CD4-positive, alpha-beta T cell treated with Interleukin-15 for 1 hour (primary cell): ENCODE results near the gene FUT8.

ENCODE experiments used
- DNase-seq: peaks from one replicate; pipeline ENCODE4 v3.0.0-alpha.2; 2020

The FUT8 gene

DNA sequence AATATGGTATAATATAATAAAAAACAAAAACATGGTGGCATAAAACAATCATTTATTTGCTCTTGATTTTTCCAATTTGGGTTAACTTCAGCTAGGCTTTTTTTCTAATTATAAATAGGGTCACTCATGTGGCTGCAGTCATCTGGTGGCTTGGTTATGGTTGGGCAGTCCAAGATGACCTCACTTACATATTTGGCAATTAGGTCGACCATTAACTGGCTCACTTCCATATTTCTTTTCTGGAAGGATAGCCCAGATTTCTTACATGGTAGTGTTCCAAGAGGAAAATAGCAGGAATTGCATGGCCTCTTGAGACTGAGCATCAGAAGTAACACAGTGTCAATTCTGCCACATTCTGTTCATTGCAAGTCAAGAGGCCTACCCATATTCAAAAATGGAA is 153.4 kb downstream of the FUT8 start:
- DNase-seq: no peak

DNA sequence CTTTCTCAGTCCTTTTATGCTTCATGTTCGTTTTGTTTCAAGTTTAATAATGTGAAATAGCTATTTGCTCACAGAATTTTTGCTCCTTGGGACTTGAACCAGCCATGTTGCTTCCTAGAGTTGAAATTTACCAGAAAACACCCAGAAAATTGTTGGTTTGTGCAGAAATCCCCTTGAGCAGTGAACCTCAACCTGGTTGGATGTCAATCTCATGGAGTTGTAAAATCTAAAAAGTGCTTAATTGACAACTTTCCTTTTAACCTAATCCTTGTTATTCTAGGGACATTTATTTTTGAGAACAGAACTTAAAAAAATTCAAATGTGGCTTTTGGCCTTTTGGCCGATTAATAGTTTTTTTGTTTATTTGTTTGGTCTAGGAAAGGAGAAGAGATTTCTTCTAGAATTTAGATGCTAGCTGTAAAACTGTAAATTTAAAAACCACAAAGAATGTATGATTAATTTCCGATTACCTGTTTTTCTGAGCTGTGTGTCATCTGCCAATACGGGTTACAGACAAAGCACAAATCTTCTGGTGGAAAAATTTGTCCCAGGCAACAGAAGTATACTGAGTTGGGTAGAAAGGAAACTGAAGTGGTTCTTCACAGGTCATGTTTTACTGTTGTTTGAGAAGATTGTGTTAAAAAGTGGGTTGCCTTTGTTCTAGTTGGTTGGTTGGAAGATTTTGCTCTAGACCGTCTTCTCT is 154.4 kb downstream of the FUT8 start:
- no peak for DNase-seq

DNA sequence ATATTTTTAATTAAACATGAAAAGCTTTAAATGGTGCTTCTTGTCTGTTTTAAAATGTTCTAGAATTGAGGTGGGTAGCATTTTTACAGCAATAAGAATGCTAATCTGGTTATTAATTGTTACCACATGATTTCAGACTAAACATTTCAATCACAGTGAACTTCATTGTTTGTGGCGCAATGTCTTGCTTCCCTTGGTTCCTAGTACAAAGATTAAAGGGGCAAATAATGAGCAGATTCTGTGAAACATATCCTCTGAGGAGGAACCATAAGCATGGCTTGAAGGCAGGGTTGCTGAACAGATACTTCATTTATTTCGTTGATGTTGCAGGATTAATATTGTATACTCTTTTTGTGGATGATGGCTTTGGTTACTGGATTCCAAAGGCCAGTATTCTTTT is 162.1 kb downstream of the FUT8 start:
- no peak for DNase-seq

DNA sequence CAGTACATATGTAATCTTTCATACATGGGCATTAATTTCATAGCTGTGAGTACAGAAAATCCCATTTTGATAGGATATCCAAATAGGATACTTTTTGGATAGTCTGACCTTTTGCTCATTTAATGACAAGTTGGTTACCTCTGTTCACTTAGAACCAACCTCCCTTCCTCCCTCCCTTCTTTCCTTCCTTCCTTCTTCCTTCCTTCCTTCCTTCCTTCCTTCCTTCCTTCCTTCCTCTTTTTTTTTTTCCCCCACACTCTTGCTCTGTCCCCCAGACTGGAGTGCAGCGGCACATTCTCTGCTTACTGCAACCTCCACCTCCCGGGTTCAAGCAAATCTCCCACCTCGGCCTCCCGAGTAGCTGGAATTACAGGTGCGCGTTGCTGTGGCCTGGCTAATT is 162.9 kb downstream of the FUT8 start:
- no peak for DNase-seq

DNA sequence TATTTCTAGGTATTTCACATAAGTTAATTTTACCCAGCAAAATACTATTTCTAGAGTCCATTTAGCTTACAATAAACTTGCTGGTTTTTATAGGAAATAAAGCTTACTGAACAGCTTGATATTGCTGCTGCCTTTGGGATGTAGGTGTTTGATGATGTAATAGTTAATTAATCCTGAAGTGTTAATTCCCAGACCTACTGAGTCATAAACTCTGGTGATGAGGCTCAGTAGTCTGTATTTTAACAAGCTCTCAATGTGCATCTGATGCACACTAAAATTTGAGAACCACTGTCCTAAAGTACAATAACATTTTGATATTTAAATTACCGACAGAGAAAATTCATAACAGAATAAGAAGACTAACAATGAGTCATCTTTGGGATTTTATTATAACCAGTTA is 168.4 kb downstream of the FUT8 start:
- no peak for DNase-seq

DNA sequence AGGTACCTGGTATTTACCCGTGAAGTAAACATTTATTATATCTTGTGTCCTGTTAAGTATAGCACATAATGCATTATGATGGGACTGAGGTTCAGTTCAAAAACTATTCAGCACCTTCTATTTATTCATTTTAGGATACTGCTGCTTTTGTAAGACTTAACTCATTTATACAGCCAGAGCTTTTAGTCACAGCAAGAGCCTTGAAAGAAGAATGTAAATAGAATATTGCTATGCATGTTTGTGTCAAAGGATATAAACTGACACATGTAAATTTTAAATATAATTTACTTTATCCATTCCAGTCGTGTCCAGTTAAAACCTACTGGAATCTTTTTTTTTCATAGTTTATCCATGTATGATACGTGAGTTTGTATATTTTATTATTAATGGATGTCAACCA is 168.8 kb downstream of the FUT8 start:
- DNase-seq: no peak

DNA sequence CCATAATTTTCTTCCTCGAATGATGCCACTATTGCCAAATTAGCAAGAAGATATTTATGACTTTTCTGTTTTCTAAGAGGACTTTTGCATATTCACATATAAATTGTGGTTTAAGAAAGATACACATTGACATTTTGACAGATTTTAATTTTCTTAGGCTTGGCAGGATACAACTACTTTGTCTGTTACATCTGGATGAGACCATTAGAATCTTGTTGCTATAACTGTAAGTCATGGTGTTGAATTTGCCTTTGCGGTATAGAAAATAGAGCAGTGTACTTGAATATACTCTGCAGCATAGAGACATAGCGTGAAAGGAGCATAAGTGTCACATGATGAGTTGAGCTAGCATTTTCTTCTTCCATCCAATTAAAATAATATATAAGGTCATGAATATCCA is 169.3 kb downstream of the FUT8 start:
- DNase-seq: no peak

DNA sequence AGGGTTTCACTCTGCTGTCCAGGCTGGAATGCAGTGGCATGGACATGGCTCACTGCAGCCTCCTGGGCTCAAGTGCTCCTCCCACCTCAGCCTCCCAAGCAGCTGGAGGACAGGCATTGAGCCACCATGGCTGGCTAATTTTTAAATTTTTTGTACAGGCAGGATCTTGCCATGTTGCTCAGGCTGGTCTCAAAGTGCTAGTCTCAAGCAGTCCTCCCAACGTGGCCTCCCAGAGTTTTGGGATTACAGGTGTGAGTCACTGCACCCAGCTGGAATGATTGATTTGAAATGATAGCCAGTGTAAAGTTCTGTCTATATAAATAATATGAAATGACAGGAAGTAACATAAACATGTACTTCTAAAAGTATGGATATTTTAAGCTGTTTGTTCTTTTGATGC is 172.7 kb downstream of the FUT8 start:
- no peak for DNase-seq

DNA sequence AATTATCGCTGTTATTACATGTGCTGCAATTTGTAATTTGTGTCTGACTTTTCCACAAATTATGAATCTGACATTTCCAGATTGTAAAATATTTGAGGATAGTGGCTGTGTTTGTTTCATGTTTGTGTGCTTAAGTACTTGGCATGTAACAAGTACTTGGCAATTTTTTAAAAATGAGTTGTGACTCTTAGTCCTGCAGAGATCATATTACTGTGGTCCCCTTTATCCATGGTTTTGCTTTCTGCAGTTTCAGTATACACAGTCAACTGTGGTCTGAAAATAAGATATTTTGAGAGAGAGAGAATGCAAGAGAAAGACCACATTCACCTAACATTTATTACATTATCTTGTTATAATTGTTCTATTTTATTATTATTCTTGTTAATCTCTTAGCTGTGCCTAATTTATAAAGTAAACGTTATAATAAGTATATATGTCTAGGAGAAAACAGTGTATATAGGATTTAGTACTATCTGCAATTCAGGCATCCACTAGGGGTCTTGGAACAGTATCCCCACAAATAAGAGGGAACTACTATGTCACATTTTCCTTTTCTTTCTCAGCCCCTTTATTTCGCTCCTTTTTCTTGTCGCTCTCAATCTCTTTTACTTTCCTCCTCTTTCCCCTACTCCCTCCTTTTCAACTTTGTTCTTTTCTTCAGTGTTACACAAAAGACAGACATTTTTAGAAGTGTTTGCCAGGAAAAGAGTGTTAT is 176.1 kb downstream of the FUT8 start:
- DNase-seq: no peak

DNA sequence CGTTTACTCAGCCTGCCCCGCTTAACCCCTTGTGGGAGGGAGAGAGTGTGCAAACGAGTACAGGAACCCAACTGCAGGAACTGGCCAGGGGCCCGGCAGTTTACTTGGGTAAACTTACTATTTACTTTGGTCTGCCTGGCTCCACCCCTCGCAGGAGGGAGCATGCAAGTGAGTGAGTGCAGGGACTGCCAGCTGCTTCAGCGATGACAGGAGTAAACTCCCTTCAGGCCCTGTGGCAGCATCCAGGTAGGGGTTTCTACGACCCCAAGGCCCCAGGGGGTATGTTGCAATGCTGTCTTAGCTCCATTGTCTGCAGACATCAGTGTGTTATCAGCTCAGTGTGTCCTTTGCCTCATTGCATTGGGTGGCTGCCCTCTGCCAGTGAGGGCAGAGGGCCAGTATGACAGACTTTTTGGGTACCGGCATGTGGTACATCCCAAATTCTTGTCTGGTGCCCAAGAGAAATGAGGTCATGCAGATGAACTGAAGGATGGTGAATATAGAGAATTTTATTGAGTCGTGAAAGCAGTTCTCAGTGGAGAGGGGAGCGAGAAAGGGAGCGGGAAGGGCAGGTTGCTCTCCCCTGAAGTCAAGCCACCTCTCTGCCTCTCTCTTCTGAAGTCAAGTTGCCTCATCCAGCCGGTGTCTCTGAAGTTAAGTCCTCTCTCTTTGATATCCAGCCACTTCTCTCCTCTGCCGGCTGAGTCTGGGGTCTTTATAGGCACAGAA is 181.8 kb downstream of the FUT8 start:
- DNase-seq: no peak

DNA sequence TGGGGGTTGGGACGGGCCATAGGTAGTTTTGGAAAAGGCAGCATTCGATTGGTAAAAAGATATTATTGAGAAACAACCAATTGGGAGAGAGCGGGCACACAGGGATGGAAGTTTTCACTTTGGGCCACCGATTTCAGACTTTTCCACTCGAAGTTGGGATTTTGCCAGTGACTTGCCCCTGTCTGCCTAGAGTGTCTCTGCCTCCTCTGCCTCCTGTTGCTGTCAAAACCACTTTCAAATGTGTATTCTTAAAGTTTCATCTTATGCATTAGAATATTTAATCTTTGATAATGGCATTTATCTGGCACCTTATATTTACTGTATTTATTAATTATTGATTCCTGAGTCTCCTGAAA is 182.3 kb downstream of the FUT8 start:
- no peak for DNase-seq

DNA sequence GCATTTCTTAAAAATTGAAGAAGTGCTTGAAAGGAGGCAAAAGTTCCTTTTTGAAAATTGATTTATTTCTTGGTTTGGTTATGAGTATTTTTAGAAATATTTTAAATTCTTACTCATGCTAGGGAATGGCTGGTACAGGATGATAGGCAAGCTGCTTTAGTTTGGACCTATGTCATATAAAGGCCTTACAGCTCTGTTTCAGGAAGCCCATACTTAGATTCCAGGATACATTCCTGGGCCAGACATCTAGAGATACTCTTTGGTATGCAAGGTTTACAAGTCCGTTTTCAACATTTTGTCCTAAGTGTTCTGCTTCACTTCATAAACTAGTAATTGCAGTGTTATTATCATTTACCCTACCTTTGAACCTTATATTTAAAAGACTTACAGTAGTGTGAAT is 186.8 kb downstream of the FUT8 start:
- DNase-seq: no peak

DNA sequence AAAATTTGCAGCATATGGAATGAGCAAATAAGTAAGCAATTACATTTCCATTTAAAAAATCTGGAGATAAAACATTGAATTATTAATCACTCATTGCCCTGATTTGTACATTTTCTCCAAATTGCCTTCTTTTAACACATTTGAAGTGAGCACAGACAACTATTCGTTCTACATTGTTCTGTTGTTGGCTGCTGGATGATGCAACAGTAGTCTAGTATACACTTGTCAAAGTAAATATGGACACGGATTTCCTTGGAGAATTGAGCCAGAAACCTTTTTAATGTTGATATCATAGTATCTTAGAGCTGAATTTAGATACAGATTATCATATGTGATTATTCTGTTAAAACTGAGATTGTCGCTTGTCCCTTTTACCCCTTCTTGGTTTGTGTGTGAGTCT is 188.2 kb downstream of the FUT8 start:
- DNase-seq: no peak

DNA sequence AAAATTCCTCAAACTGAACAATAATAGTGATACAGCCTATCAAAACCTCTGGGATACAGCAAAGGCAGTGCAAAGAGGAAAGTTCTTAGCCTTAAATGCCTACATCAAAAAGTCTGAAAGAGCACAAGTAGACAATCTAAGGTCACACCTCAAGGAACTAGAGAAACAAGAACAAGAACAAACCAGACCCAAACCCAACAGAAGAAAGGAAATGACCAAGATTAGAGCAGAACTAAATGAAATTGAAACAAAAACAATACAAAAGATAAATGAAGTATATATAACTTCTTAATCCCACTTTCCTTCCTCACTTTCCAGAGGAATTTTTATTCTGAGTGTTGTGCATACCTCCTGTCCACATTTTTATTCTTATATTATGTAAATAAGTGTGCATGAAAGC is 192.0 kb downstream of the FUT8 start:
- no peak for DNase-seq

DNA sequence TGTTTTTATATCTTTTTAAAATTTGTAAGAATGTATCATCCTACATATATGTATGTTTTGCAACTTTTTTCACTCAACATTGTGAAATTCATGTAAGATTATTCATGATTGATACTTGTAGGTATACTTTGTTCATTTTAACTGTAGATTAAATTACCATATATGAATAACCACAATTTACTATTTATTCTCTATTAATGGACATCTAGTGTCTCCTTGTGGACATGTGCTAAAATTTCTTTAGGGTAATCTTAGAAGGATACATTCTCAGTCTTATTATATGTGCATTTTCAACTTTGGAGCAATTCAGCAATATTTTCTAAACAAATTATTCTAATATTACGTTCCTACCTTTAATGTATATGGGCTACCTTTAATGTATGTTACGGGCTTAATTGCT is 192.4 kb downstream of the FUT8 start:
- DNase-seq: no peak

DNA sequence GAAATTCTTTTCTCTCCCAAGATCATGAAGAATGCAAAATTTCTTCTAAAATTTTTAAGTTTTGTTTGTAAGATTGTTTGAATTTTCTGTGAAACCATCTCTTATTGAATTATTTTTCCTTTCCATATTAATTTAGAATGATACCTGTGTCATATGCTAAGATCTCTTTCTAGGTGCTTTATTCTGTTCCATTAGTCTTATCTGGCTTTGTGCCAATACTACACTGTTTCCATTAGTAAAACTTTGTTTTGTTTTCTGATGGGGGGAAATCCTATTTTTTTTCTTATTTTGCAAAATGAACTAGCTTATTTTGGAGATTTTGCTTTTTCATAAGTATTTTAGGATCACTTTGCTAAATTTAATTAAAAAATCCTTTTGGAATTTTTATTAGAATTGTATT is 193.9 kb downstream of the FUT8 start:
- DNase-seq: no peak

DNA sequence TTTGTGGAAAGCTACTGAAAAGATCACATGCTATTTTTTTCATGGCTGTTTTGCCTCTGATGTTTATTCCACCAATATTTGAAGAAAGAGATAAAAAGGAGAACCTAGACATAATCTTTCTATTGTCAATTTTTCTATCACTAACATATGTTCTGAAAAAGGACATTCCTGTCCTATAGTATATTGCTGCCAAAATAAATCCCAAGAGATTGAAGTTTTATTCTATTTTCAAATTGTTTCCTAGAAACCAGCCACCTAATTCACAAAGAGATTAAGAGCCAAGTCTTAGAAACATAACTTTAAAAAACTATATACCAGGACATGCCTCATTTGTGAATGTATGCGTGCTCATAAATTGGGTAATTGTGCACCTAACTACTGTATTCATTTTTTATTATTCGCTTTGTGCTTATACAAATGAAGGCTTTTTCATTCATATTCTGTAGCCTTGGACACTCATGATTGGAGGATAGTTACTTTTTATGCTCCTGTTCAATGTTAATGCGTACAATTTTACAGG is 200.7 kb downstream of the FUT8 start:
- no peak for DNase-seq

DNA sequence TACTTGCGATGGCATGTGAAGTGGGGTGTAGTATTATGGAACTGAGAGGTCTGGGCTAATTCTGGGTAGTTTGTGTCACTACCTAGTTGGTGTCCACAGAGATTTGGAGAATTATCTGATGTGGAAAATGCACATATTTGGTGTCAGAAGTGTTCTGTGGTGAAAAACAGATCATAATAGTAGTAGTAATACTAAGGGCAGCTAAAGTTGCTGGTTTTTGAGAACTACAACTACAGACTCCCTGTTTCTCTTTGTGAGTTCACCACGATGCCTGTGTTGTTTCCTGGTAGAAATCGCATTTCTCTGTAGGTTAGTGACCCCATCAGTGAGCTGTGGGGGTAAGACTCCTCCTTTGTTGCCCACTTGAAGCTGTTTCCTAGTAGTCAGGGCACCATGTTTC is 206.5 kb downstream of the FUT8 start:
- no peak for DNase-seq

DNA sequence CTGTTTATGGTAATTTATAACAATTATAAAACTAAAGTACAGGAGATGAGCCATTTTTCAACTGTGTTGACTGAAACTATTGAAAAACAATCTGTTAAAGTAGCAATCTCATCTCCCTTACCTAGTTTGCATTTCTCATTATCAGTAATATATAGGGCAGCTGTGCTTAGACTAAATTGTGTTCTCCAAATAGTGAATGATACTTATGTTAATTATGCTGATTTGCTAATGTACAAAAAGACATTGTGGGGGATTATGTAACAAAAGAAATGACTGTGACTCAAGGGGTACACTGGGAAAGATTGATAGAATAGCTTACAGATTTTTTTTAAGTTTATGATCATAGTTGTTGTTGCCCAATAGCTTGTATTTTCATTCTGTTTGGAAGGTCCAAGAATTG is 207.7 kb downstream of the FUT8 start:
- no peak for DNase-seq

DNA sequence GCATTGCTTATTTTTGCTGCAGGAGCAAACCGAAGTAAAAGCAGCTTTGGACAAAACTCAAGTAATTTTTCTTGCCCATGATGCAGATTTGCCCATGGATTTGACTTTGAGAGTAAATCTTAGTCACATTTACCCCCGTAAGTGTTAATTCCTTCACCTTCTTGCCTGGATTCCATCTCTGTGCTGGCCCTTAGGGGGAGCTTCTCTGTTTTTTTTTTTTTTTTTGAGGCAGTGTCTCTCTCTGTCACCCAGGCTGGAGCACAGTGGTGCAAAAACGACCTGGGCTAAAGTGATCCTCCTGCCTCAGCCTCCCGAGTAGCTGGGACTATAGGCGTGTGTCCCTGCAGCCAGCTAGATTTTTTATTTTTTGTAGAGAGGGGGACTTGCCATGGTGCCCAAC is 210.2 kb downstream of the FUT8 start:
- DNase-seq: no peak

DNA sequence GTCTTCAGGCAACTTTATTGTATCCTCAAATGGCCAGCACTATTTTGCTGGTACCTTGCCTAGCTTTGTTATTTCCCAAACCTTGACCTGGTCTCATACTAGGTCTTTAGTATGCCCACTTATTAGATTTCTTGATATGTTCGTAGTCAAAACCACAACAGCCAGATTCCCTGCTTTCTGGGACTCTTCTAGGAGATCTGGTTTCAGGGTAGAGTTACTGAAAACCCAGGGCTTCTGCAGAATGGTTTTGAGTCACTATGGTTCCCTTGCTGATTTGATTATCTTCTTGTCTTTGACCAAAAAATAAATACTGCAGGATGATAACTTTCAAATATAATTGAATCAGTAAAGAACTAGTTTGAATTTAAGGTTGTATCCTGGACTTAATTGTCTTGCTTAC is 211.2 kb downstream of the FUT8 start:
- DNase-seq: no peak

DNA sequence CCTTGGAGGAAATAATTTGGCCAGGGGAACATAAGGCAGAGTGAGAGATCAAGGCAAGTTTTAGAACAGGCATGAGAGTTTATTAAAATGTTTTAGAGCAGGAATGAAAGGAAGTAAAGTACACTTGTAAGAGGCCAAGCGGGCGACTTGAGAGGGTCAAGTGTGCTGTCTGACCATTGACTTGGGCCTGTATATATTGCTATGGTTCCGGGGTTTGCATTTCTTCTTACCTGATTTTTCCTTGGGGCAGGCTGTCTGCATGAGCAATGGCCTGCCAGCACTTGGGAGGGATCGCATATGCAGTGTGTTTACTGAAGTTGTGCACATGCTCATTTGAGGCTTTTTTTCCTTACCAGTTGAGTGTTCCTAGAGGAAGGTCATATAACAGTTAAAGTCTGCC is 214.8 kb downstream of the FUT8 start:
- no peak for DNase-seq

DNA sequence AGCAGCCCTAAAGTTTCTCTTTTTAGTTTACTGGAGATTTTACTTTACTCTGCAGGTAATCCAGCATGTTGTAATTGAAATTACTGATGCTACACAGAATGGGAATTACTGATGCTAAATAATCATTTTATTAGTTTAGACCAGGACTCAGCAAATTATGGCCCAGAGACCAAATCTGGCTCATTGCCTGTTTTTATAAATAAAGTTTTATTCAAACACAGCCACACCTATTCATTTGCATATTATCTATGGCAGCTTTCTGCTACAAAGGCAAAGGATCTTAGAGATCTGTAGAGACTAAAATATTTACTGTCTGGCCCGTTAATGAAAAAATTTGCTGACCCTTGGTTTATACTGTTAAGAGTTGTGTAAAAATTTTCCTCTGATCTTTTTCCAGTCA is 216.1 kb downstream of the FUT8 start:
- DNase-seq: no peak

DNA sequence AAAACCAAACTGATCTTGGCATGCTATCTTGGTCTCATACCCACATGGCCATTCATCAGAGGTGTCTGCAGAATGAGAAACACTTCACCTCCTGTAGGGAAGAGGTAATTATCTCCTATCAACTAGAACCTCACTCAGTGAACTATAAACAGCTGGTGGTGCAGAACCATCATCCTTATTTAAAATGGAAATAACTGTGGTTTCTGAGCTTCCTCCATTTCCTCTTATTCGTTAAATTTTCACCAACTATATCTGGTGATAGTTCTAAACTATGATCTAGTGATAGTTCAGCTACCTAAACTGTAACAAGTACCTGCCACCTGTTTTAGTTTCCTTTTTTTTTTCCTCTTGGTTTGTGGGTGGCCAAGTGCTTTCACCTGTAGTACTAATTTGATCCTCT is 218.5 kb downstream of the FUT8 start:
- no peak for DNase-seq
